CD8-positive, alpha-beta memory T cell (primary cell): ENCODE measurements around the gene AUP1. TPM values are rescaled to one million over a fixed set of nuclear protein-coding genes. Genes with fewer than 3 reads are reported as not detected.

ENCODE experiments used
- CTCF ChIA-PET: fragments of 350-600 bp; sonication (Branson Sonifier 250); formaldehyde crosslinking; loops from one replicate; lab custom pipeline; 2021; ENCODE audit warnings: antibody characterized with exemption; lab: Charles Lee
- POLR2A ChIA-PET: fragments of 350-600 bp; sonication (Branson Sonifier 250); formaldehyde crosslinking; loops from one replicate; lab custom pipeline; 2021; ENCODE audit warnings: antibody characterized with exemption; lab: Charles Lee
- DNase-seq, 5 donors: peaks; one replicate each; pipeline versions ENCODE4 v3.0.0 to v3.0.0-alpha.2; 2020 to 2022; ENCODE audit warnings: mixed read lengths in 1 of 5
- H3K27ac ChIP-seq: one replicate; pipeline ENCODE4 v1.7.0; 2013; ENCODE audit warnings: low read depth, mild to moderate bottlenecking, low read length, moderate library complexity
- H3K27me3 ChIP-seq: 2 replicates; pipeline ENCODE4 v1.7.0; 2013; ENCODE audit warnings: low read length, mild to moderate bottlenecking; ENCODE audit not compliant: insufficient read depth, poor library complexity, severe bottlenecking
- H3K36me3 ChIP-seq: 2 replicates; pipeline ENCODE4 v1.7.0; 2013; ENCODE audit warnings: mild to moderate bottlenecking, low read length, moderate library complexity; ENCODE audit not compliant: insufficient read depth
- H3K4me1 ChIP-seq: 2 replicates; pipeline ENCODE4 v1.7.0; 2013; ENCODE audit warnings: mild to moderate bottlenecking, low read length, moderate library complexity; ENCODE audit not compliant: insufficient read depth
- H3K4me3 ChIP-seq: 2 replicates; pipeline ENCODE4 v1.7.0; 2013; ENCODE audit warnings: mild to moderate bottlenecking, low read length
- H3K9me3 ChIP-seq: 2 replicates; pipeline ENCODE4 v1.7.0; 2013; ENCODE audit warnings: mild to moderate bottlenecking, low read length
- H3K27ac Mint-ChIP-seq, 8 donors: one replicate each; pipeline ENCODE4 v1.8.0; 2020 to 2021; ENCODE audit warnings: mixed read lengths in 8 of 8, mild to moderate bottlenecking in 6 of 8, inconsistent platforms in 3 of 8, moderate library complexity in 3 of 8
- H3K27me3 Mint-ChIP-seq, 2 donors: one replicate each; pipeline ENCODE4 v1.8.0; 2020 to 2021; ENCODE audit warnings: mixed read lengths in 2 of 2, mild to moderate bottlenecking in 1 of 2, moderate library complexity in 1 of 2
- H3K36me3 Mint-ChIP-seq, 3 donors: one replicate each; pipeline ENCODE4 v1.8.0; 2020 to 2021; ENCODE audit warnings: mixed read lengths in 3 of 3, inconsistent platforms in 1 of 3, mild to moderate bottlenecking in 1 of 3
- H3K4me1 Mint-ChIP-seq, 3 donors: one replicate each; pipeline ENCODE4 v1.8.0; 2020 to 2021; ENCODE audit warnings: mixed read lengths in 3 of 3, inconsistent platforms in 1 of 3, mild to moderate bottlenecking in 1 of 3
- H3K4me3 Mint-ChIP-seq, 7 donors: one replicate each; pipeline ENCODE4 v1.8.0; 2020 to 2021; ENCODE audit warnings: mixed read lengths in 7 of 7, mild to moderate bottlenecking in 6 of 7, moderate library complexity in 4 of 7, inconsistent platforms in 2 of 7
- H3K9me3 Mint-ChIP-seq, 5 donors: one replicate each; pipeline ENCODE4 v1.8.0; 2020 to 2022; ENCODE audit warnings: mixed read lengths in 5 of 5, mild to moderate bottlenecking in 3 of 5, moderate library complexity in 2 of 5, inconsistent platforms in 1 of 5
- polyA plus RNA-seq: library from polyadenylated mRNA; unstranded; fragments of 300-500 nt; fragmentation: Illumina TruSeq; gene quantifications from one replicate; pipeline ENCODE4 v1.2.3, GENCODE V29; 2021
- total RNA-seq, 2 experiments: library from RNA; stranded (reverse); gene quantifications; one replicate each; pipeline ENCODE4 v1.2.3, GENCODE V29; 2021

AUP1 gene
- total and polyA plus RNA-seq, 3 experiments from 2014 or later, result 95.8 to 225 (median 219) TPM

DNA sequence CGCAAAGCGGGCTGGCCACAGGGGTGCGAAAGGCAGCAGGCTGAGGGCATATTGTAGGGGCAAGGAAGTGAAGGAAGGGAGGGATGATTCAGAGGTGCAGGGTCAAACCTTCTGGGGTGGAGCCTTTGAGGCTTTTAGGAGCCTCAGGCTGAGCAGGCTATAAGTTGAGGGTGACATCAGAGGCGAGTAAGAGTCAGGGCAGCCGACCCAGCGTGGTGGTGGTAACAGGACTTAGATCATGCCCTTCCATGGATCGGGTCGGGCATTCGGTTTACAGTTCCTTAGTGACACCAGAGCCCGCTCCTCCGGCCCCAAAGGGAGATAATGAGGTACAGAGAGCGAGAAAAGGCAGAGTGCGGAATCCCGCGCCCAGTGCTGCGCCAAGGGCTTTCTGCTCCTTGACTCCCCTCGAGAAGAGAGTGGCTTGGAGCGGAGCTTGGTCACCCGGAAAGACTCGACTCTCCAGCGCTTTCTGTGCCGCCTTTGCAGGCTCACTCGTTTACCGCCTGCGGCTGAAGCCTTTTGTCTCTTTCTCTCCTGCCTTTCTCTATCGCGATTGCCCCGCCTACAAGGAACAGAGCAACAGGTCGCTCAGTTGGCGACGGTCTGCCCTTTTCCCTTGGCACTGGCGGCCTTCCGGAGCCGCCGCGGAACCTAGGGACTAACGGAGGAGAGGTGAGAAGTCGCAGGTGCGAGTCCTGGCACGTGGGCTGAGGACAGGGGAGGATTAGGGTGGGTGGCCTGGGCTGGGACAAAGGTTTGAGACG is 30.8 kb downstream of the AUP1 start:
- ChIA-PET POLR2A (interaction anchor here (1.1 kb wide), 1 partner anchor 26 kb away, joined by 3 read pairs; the partner anchor contains the start of gene MRPL53), CTCF (interaction anchor here (0.7 to 1.8 kb wide), 4 partner anchors 15 to 46 kb away, joined by 3 to 7 read pairs (median 4); partner anchors contain the start of genes CCDC142 and TTC31)
- no peak for DNase-seq
- H3K9me3 Mint-ChIP-seq, result no peaks in the 10 kb centered on the region
- peak overlapping the region; percentile 88 to 95 (median 91) for H3K4me3 Mint-ChIP-seq
- Histone ChIP-seq H3K27ac (no peak overlapping the region), H3K27me3 (peaks cover 20% of the 10 kb centered on the region), H3K4me3 (peak overlapping the region; percentile 58), H3K4me1 (peaks cover 31% of the 10 kb centered on the region), H3K36me3 (no peaks in the 10 kb centered on the region), H3K9me3 (no peaks in the 10 kb centered on the region)
- H3K4me1 Mint-ChIP-seq, result peaks cover 27 to 45% (median 30%) of the 10 kb centered on the region in 3 donors
- peaks cover 34 to 48% of the 10 kb centered on the region in 2 donors for H3K27me3 Mint-ChIP-seq
- peak overlapping the region in 7 of 8 donors; percentile 42 to 92 (median 64) for H3K27ac Mint-ChIP-seq
- H3K36me3 Mint-ChIP-seq, result peaks cover 0 to 12% (median 3%) of the 10 kb centered on the region in 3 donors

DNA sequence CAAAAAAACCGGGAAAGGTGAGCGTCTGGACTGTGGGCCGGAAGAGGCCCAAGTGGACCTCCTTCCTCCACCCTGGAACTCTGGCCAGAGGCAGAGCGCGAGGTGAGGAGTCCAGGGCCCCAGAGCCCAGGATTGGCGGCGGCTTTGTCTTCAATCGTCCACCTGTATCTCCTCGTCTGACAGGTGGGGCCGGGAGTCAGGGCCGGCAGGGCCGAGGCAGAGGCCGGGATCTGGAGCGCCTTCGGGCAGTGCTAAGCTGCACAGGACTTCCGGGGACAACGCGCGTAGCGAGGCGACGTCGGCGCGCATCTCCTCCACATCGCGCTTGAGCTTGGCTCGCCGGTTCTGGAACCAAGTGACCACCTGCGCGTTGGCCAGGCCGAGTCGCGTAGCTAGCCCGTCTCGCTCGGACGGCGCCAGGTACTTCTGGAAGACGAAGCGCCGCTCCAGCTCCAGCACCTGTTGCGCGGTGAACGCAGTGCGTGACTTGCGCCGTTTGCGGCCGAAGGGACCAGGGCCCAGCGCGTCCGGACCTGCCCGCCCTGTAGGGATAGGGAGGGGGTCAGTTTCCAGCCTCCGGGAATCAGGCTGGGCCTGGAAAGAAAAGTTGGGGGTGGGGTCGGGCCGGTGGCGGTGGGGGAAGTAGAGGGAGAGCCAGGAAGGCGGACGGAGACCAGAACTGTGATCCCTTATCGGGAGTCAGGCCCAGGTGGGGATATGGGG is 31.6 kb downstream of the AUP1 start:
- peaks cover 0 to 18% (median 7%) of the 10 kb centered on the region in 3 donors for H3K36me3 Mint-ChIP-seq
- H3K4me3 Mint-ChIP-seq, result peak overlapping the region; percentile 88 to 95 (median 91)
- peak overlapping the region in 7 of 8 donors; percentile 9 to 92 (median 56) for H3K27ac Mint-ChIP-seq
- H3K27me3 ChIP-seq, result peaks cover 18% of the 10 kb centered on the region
- peak overlapping the region; percentile 58 for H3K4me3 ChIP-seq
- no peaks in the 10 kb centered on the region for H3K9me3 Mint-ChIP-seq
- peaks cover 34 to 42% of the 10 kb centered on the region in 2 donors for H3K27me3 Mint-ChIP-seq
- H3K4me1 Mint-ChIP-seq, result peaks cover 23 to 37% (median 27%) of the 10 kb centered on the region in 3 donors
- ChIA-PET CTCF (interaction anchor here (0.7 to 1.0 kb wide), 3 partner anchors 14 to 34 kb away, joined by 3 read pairs; partner anchors contain the start of gene DQX1), POLR2A (interaction anchor here (1.1 kb wide), 1 partner anchor 25 kb away, joined by 3 read pairs; the partner anchor contains the start of gene MRPL53)
- no peak for DNase-seq
- peaks cover 24% of the 10 kb centered on the region for H3K4me1 ChIP-seq
- no peaks in the 10 kb centered on the region for H3K36me3 ChIP-seq
- H3K9me3 ChIP-seq, result no peaks in the 10 kb centered on the region
- H3K27ac ChIP-seq, result no peak overlapping the region

DNA sequence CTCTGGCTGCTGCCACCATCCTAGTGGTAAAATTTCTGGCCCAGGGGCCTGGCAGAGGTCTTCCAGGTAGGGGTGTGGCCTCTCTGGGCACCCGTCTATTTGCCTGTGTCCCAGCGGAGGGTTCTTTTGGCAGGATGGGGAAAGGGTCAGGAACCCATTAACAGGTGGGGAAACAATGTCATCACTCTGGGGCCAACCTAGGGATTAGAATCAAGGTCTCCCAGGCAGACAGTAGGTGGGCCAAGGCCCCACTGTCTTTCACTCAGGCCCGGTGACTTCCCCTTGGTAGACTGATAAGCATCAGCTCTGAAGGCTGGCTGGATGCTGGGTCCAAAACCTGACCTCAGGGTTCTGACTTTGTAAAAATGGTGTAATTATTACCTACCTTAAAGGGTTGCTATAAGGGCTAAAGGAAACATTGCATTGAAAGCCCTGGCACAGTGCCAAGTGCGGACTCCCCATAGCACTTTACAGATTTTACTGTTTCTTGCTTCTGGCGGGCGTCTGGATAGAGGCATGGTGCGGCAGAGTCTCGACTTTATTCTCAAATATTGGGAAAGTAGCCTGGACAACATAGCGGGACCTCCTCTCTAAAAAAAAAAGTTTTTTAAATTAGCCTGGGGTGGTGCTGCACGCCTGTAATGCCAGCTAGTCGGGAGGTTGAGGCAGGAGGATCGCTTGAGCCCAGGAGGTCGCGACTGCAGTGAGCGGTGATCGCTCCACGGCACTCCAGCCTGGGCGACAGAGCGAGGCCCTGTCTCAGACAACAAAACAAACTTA is 32.3 kb downstream of the AUP1 start:
- H3K4me3 ChIP-seq, result peak overlapping the region; percentile 58
- Mint-ChIP-seq H3K4me3 (peak overlapping the region; percentile 60 to 95 (median 91)), H3K4me1 (peaks cover 16 to 30% (median 20%) of the 10 kb centered on the region in 3 donors), H3K9me3 (no peaks in the 10 kb centered on the region), H3K27ac (peak overlapping the region in 2 of 8 donors; percentile 9 to 26), H3K27me3 (peaks cover 30 to 36% of the 10 kb centered on the region in 2 donors), H3K36me3 (peaks cover 0 to 26% (median 10%) of the 10 kb centered on the region in 3 donors)
- H3K27ac ChIP-seq, result no peak overlapping the region
- H3K36me3 ChIP-seq, result peaks cover 5% of the 10 kb centered on the region
- H3K4me1 ChIP-seq, result peaks cover 20% of the 10 kb centered on the region
- ChIA-PET POLR2A (interaction anchor here (1.1 kb wide), 1 partner anchor 24 kb away, joined by 3 read pairs; the partner anchor contains the start of gene MRPL53), CTCF (interaction anchor here (0.7 to 1.3 kb wide), 4 partner anchors 13 to 35 kb away, joined by 3 read pairs; partner anchors contain the start of genes DQX1 and MRPL53)
- H3K27me3 ChIP-seq, result peaks cover 11% of the 10 kb centered on the region
- DNase-seq, result no peak
- no peaks in the 10 kb centered on the region for H3K9me3 ChIP-seq

DNA sequence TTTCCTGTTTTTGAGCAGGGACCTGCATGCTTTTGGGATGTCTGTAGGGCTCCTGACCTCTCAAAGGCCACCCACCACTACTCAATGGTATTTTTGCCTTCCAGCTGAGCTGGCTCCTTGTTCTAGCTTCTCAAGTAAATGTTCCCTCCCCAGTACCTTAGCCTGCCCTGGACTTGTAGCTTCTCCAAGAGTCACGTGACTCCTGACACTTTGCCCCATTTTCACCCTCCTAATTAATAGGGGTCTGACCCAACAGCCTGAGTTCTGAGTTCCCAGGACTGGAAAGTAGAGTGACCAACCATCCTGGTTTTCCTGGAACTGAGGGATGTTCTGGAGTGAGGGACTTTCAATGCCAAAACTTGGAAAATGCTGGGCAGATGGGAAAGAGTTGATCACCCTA is 34.1 kb downstream of the AUP1 start:
- Histone ChIP-seq H3K4me3 (no peak overlapping the region), H3K4me1 (peaks cover 20% of the 10 kb centered on the region), H3K9me3 (no peaks in the 10 kb centered on the region), H3K27me3 (peaks cover 11% of the 10 kb centered on the region), H3K36me3 (peaks cover 22% of the 10 kb centered on the region), H3K27ac (no peak overlapping the region)
- POLR2A ChIA-PET, result no interaction called here
- H3K36me3 Mint-ChIP-seq, result peaks cover 7 to 43% (median 14%) of the 10 kb centered on the region in 3 donors
- H3K27me3 Mint-ChIP-seq, result peaks cover 17 to 18% of the 10 kb centered on the region in 2 donors
- H3K9me3 Mint-ChIP-seq, result no peaks in the 10 kb centered on the region
- peak overlapping the region in 2 of 7 donors; percentile 13 to 39 for H3K4me3 Mint-ChIP-seq
- peak overlapping the region in 3 of 8 donors; percentile 34 to 69 (median 63) for H3K27ac Mint-ChIP-seq
- no peak for DNase-seq
- H3K4me1 Mint-ChIP-seq, result peaks cover 12 to 26% (median 18%) of the 10 kb centered on the region in 3 donors
- CTCF ChIA-PET, result interaction anchor here (1.7 kb wide), 1 partner anchor 10 kb away, joined by 6 read pairs; no protein-coding TSS in a partner anchor

DNA sequence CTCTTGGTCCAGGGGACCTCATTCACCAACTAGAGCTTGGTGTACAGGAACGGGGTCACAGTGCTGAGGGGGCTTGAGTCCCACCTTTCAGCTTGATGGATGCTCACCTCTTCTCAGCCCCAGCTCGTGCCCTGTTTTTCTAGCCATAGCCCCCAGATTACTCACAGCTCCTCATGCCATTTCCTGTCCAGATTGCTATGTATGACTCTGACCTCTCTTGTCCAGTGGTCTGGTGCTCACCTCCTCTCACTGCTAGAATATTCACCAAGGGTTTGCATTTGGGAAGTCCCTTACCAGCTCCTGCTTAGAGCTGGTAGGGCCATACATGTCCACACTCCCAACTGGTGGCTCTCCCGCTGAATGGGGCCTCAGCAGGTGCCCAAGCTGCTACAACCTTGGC is 36.0 kb downstream of the AUP1 start:
- H3K4me3 Mint-ChIP-seq, result no peak overlapping the region
- peaks cover 24% of the 10 kb centered on the region for H3K36me3 ChIP-seq
- CTCF ChIA-PET, result interaction anchor here (1.0 to 1.2 kb wide), 2 partner anchors 11 to 38 kb away, joined by 4 to 10 read pairs; partner anchors contain the start of genes CCDC142 and TTC31

DNA sequence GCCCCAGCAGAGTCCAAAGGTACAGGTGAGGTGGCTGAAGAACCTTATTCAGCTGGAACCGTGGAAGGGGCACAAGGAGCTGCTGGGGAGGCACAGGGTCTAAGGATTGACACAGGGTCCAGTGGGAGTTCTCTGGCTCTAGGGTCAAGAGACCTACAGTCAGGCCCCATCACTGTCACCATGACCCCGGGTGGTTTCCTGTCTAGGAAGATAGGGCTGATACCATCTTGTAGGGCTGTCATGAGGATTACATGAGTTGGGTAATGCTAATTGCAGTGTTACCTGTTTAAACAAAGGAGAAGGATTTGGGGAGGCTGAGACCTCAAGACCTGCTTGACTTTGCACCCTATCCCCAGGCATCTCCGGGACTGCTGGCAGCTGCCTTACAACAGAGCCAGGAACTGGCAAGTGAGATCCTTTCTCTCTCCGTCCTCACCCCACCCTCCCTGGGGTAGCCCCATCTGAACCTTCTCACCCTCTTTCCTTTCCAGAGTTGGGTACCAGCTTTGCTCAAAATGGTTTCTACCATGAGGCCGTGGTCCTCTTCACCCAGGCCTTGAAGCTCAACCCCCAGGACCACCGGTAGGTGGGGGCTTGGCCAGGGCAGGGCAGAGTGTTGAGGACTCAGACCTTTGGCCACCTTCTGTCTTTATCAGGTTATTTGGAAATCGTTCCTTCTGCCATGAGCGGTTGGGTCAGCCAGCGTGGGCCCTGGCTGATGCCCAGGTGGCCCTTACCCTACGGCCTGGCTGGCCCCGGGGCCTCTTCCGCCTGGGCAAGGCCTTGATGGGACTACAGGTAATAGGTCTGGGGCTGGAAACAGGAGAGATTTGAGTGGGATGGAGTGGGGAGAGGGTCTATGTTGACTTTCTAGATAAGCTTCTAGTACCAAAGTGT is 37.6 kb downstream of the AUP1 start:
- no peaks in the 10 kb centered on the region for H3K9me3 Mint-ChIP-seq
- no peaks in the 10 kb centered on the region for H3K4me1 ChIP-seq
- H3K36me3 Mint-ChIP-seq, result peaks cover 7 to 64% (median 17%) of the 10 kb centered on the region in 3 donors
- H3K27me3 ChIP-seq, result no peaks in the 10 kb centered on the region
- POLR2A ChIA-PET, result no interaction called here
- no peaks in the 10 kb centered on the region for H3K9me3 ChIP-seq
- no peak for DNase-seq
- H3K27ac ChIP-seq, result no peak overlapping the region
- peaks cover 31% of the 10 kb centered on the region for H3K36me3 ChIP-seq
- CTCF ChIA-PET, result interaction anchor here (0.9 kb wide), 1 partner anchor 9 kb away, joined by 5 read pairs; the partner anchor contains the start of genes CCDC142 and TTC31
- H3K4me3 ChIP-seq, result no peak overlapping the region
- H3K27ac Mint-ChIP-seq, result no peak overlapping the region
- H3K4me3 Mint-ChIP-seq, result no peak overlapping the region
- H3K27me3 Mint-ChIP-seq, result no peaks in the 10 kb centered on the region
- H3K4me1 Mint-ChIP-seq, result peaks cover 0 to 1% (median 0%) of the 10 kb centered on the region in 3 donors

More for the DNA sequence above, 36.0 kb downstream of the AUP1 start:
- DNase-seq, result no peak
- Mint-ChIP-seq H3K27me3 (peaks cover 4% of the 10 kb centered on the region in 2 donors), H3K9me3 (no peaks in the 10 kb centered on the region), H3K36me3 (peaks cover 7 to 58% (median 16%) of the 10 kb centered on the region in 3 donors), H3K27ac (peak overlapping the region in 1 of 8 donors; percentile 40), H3K4me1 (peaks cover 5 to 11% (median 11%) of the 10 kb centered on the region in 3 donors)
- H3K4me3 ChIP-seq, result no peak overlapping the region
- H3K9me3 ChIP-seq, result no peaks in the 10 kb centered on the region
- POLR2A ChIA-PET, result no interaction called here
- H3K27me3 ChIP-seq, result peaks cover 3% of the 10 kb centered on the region
- peaks cover 9% of the 10 kb centered on the region for H3K4me1 ChIP-seq
- no peak overlapping the region for H3K27ac ChIP-seq
